A549 (cell line): ENCODE data around the gene TBX2.

Source experiments
- CHD4 ChIP-seq: fragments of 200-600 bp; sonication (generic); IDR thresholded peaks from 2 replicates; pipeline ENCODE4 v1.6.1; 2016; ENCODE audit warnings: antibody characterized with exemption, mild to moderate bottlenecking, borderline replicate concordance
- EP300 ChIP-seq, 2 experiments: fragments of >200 bp; sonication (Bioruptor Twin); formaldehyde crosslinking; IDR thresholded peaks; 2 replicates in 1 of 2; 3 replicates in 1 of 2; pipeline ENCODE4 v1.6.1; 2016 to 2017
- NPAS2 ChIP-seq: fragments of 250-450 bp; sonication (Bioruptor Pico); IDR thresholded peaks from 2 replicates; pipeline ENCODE4 v1.8.0; 2022; ENCODE audit warnings: mild to moderate bottlenecking, moderate library complexity, borderline replicate concordance
- PHF8 ChIP-seq: fragments of 200-600 bp; sonication (generic); IDR thresholded peaks from 2 replicates; pipeline ENCODE4 v1.6.1; 2016; ENCODE audit warnings: low read depth, mild to moderate bottlenecking, antibody characterized with exemption, moderate library complexity, borderline replicate concordance
- POLR2A ChIP-seq: IDR thresholded peaks from 2 replicates; pipeline ENCODE4 v1.6.1; 2012; ENCODE audit warnings: mild to moderate bottlenecking, low read length
- RAD21 ChIP-seq, 2 experiments: fragments of >200 bp in 1 of 2; sonication (Bioruptor Twin) in 1 of 2; formaldehyde crosslinking in 1 of 2; IDR thresholded peaks in 1 of 2; conservative IDR thresholded peaks in 1 of 2; 2 replicates in 1 of 2; 3 replicates in 1 of 2; pipeline ENCODE4 v1.6.1; 2012 to 2018; ENCODE audit warnings: inconsistent platforms in 1 of 2
- TF ChIP-seq, protein P1 (sequence below): fragments of >200 bp; sonication (Bioruptor Twin); formaldehyde crosslinking; IDR thresholded peaks from 3 replicates; pipeline ENCODE4 v1.5.1; 2016
- TF ChIP-seq, protein P2 (sequence below): fragments of 250-450 bp; sonication (Bioruptor Pico); IDR thresholded peaks from 2 replicates; pipeline ENCODE4 v1.5.0; 2021; ENCODE audit warnings: mild to moderate bottlenecking, moderate library complexity, borderline replicate concordance
- TF ChIP-seq, protein P3 (sequence below): fragments of 200-600 bp; sonication (generic); IDR thresholded peaks from 2 replicates; pipeline ENCODE4 v1.6.1; 2016; ENCODE audit warnings: antibody characterized with exemption, mild to moderate bottlenecking, moderate library complexity

DNA sequence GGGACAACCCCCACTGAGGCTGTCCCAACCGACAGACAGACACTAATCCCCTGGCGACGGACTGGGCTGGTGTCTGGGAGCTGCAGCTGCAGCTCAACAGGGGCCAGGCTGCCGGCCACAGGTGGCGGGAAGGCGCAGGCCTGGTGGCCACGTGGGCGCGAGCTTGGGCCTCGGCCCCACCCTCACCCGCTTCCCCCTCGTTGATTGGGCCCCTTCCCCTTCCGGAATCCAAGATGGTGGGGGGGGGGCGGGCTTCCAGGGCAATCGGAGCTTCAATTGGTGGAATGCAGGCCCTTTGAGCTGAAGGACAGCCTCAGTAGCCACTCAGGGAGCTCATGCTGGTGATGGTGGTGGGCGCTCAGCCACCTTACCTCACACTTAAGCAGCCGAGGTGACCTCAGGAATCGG lies 43.8 kb downstream of the TBX2 start:
- TF ChIP-seq RAD21 (conservative IDR thresholded peaks at IDR 0.05 in 1 of 2, IDR thresholded peaks at IDR 0.05 in 1 of 2) (no peak), EP300 (IDR thresholded peaks at IDR 0.05) (no peak), PHF8 (no peak), NPAS2 (CRISPR knock-in tag) (no peak), POLR2A (no peak), CHD4 (no peak)
- TF ChIP-seq, protein P1, sequence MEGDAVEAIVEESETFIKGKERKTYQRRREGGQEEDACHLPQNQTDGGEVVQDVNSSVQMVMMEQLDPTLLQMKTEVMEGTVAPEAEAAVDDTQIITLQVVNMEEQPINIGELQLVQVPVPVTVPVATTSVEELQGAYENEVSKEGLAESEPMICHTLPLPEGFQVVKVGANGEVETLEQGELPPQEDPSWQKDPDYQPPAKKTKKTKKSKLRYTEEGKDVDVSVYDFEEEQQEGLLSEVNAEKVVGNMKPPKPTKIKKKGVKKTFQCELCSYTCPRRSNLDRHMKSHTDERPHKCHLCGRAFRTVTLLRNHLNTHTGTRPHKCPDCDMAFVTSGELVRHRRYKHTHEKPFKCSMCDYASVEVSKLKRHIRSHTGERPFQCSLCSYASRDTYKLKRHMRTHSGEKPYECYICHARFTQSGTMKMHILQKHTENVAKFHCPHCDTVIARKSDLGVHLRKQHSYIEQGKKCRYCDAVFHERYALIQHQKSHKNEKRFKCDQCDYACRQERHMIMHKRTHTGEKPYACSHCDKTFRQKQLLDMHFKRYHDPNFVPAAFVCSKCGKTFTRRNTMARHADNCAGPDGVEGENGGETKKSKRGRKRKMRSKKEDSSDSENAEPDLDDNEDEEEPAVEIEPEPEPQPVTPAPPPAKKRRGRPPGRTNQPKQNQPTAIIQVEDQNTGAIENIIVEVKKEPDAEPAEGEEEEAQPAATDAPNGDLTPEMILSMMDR, result no peak
- TF ChIP-seq, protein P2, sequence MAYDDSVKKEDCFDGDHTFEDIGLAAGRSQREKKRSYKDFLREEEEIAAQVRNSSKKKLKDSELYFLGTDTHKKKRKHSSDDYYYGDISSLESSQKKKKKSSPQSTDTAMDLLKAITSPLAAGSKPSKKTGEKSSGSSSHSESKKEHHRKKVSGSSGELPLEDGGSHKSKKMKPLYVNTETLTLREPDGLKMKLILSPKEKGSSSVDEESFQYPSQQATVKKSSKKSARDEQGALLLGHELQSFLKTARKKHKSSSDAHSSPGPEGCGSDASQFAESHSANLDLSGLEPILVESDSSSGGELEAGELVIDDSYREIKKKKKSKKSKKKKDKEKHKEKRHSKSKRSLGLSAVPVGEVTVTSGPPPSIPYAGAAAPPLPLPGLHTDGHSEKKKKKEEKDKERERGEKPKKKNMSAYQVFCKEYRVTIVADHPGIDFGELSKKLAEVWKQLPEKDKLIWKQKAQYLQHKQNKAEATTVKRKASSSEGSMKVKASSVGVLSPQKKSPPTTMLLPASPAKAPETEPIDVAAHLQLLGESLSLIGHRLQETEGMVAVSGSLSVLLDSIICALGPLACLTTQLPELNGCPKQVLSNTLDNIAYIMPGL (CRISPR knock-in tag), result no peak
- TF ChIP-seq, protein P3, sequence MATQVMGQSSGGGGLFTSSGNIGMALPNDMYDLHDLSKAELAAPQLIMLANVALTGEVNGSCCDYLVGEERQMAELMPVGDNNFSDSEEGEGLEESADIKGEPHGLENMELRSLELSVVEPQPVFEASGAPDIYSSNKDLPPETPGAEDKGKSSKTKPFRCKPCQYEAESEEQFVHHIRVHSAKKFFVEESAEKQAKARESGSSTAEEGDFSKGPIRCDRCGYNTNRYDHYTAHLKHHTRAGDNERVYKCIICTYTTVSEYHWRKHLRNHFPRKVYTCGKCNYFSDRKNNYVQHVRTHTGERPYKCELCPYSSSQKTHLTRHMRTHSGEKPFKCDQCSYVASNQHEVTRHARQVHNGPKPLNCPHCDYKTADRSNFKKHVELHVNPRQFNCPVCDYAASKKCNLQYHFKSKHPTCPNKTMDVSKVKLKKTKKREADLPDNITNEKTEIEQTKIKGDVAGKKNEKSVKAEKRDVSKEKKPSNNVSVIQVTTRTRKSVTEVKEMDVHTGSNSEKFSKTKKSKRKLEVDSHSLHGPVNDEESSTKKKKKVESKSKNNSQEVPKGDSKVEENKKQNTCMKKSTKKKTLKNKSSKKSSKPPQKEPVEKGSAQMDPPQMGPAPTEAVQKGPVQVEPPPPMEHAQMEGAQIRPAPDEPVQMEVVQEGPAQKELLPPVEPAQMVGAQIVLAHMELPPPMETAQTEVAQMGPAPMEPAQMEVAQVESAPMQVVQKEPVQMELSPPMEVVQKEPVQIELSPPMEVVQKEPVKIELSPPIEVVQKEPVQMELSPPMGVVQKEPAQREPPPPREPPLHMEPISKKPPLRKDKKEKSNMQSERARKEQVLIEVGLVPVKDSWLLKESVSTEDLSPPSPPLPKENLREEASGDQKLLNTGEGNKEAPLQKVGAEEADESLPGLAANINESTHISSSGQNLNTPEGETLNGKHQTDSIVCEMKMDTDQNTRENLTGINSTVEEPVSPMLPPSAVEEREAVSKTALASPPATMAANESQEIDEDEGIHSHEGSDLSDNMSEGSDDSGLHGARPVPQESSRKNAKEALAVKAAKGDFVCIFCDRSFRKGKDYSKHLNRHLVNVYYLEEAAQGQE, result no peak
